ENCODE results near the gene SCAF4.

DNA sequence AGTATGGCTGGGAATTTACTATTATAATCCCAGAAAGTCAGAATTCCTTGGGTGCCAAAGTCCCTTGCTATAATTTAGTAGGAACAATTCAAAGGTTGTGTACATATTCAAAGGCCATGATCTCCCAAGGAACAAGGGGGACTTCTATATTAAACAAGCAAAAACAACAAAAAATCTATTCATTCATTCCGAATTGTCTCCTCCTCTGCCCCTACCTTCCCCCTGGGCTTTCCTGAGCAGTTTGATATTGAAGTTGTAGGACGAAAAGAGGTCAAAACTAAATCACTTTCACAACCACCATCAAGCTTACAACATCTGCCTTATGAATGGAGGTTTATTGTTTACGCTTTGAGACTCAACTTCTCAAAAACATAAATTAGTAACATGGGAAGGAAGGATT, 107.7 kb downstream of the SCAF4 start:
- TF ChIP-seq POLR2A (IDR thresholded peaks at IDR 0.05; ENCODE audit: low read depth, low read length) (no peak), HDAC2 (IDR thresholded peaks at IDR 0.05) (no peak), CHD2 (IDR thresholded peaks at IDR 0.05; ENCODE audit: borderline replicate concordance, low read depth, low read length) (no peak), RBBP5 (conservative IDR thresholded peaks at IDR 0.05) (no peak), NFXL1 (IDR thresholded peaks at IDR 0.05; ENCODE audit: borderline replicate concordance) (no peak), SMC3 (IDR thresholded peaks at IDR 0.05; ENCODE audit: borderline replicate concordance, low read length) (no peak)
- TF ChIP-seq, protein P1, sequence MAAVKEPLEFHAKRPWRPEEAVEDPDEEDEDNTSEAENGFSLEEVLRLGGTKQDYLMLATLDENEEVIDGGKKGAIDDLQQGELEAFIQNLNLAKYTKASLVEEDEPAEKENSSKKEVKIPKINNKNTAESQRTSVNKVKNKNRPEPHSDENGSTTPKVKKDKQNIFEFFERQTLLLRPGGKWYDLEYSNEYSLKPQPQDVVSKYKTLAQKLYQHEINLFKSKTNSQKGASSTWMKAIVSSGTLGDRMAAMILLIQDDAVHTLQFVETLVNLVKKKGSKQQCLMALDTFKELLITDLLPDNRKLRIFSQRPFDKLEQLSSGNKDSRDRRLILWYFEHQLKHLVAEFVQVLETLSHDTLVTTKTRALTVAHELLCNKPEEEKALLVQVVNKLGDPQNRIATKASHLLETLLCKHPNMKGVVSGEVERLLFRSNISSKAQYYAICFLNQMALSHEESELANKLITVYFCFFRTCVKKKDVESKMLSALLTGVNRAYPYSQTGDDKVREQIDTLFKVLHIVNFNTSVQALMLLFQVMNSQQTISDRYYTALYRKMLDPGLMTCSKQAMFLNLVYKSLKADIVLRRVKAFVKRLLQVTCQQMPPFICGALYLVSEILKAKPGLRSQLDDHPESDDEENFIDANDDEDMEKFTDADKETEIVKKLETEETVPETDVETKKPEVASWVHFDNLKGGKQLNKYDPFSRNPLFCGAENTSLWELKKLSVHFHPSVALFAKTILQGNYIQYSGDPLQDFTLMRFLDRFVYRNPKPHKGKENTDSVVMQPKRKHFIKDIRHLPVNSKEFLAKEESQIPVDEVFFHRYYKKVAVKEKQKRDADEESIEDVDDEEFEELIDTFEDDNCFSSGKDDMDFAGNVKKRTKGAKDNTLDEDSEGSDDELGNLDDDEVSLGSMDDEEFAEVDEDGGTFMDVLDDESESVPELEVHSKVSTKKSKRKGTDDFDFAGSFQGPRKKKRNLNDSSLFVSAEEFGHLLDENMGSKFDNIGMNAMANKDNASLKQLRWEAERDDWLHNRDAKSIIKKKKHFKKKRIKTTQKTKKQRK (IDR thresholded peaks at IDR 0.05; ENCODE audit: low read depth, low read length): no peak
- TF ChIP-seq, protein P2, sequence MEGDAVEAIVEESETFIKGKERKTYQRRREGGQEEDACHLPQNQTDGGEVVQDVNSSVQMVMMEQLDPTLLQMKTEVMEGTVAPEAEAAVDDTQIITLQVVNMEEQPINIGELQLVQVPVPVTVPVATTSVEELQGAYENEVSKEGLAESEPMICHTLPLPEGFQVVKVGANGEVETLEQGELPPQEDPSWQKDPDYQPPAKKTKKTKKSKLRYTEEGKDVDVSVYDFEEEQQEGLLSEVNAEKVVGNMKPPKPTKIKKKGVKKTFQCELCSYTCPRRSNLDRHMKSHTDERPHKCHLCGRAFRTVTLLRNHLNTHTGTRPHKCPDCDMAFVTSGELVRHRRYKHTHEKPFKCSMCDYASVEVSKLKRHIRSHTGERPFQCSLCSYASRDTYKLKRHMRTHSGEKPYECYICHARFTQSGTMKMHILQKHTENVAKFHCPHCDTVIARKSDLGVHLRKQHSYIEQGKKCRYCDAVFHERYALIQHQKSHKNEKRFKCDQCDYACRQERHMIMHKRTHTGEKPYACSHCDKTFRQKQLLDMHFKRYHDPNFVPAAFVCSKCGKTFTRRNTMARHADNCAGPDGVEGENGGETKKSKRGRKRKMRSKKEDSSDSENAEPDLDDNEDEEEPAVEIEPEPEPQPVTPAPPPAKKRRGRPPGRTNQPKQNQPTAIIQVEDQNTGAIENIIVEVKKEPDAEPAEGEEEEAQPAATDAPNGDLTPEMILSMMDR (IDR thresholded peaks at IDR 0.05 in 2 of 3, conservative IDR thresholded peaks at IDR 0.05 in 1 of 3; ENCODE audit: control insufficient read depth in 2 of 3, extremely low read depth in 1 of 3, insufficient read depth in 1 of 3, low read depth in 3 of 3, low read length in 3 of 3): no peak
- TF ChIP-seq, protein P3, sequence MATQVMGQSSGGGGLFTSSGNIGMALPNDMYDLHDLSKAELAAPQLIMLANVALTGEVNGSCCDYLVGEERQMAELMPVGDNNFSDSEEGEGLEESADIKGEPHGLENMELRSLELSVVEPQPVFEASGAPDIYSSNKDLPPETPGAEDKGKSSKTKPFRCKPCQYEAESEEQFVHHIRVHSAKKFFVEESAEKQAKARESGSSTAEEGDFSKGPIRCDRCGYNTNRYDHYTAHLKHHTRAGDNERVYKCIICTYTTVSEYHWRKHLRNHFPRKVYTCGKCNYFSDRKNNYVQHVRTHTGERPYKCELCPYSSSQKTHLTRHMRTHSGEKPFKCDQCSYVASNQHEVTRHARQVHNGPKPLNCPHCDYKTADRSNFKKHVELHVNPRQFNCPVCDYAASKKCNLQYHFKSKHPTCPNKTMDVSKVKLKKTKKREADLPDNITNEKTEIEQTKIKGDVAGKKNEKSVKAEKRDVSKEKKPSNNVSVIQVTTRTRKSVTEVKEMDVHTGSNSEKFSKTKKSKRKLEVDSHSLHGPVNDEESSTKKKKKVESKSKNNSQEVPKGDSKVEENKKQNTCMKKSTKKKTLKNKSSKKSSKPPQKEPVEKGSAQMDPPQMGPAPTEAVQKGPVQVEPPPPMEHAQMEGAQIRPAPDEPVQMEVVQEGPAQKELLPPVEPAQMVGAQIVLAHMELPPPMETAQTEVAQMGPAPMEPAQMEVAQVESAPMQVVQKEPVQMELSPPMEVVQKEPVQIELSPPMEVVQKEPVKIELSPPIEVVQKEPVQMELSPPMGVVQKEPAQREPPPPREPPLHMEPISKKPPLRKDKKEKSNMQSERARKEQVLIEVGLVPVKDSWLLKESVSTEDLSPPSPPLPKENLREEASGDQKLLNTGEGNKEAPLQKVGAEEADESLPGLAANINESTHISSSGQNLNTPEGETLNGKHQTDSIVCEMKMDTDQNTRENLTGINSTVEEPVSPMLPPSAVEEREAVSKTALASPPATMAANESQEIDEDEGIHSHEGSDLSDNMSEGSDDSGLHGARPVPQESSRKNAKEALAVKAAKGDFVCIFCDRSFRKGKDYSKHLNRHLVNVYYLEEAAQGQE (IDR thresholded peaks at IDR 0.05; ENCODE audit: low read depth, low read length): no peak
- TF ChIP-seq, protein P4, sequence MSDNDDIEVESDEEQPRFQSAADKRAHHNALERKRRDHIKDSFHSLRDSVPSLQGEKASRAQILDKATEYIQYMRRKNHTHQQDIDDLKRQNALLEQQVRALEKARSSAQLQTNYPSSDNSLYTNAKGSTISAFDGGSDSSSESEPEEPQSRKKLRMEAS (IDR thresholded peaks at IDR 0.05; ENCODE audit: low read depth, low read length): no peak
